ENCODE data around the gene BROX.
"Not testable (repeated sequence)": the region's sequence is repeated elsewhere in the genome, so short reads cannot be mapped to it uniquely, and the experiment has no call there.

- not testable (repeated sequence) for TF ChIP-seq SUZ12 (IDR thresholded peaks at IDR 0.05); ZNF384 (IDR thresholded peaks at IDR 0.05); PKNOX1 (IDR thresholded peaks at IDR 0.05); BHLHE40 (IDR thresholded peaks at IDR 0.05; ENCODE audit: borderline replicate concordance); SP1 (IDR thresholded peaks at IDR 0.05); HDGF (IDR thresholded peaks at IDR 0.05; ENCODE audit: borderline replicate concordance); ELF4 (IDR thresholded peaks at IDR 0.05); LEF1 (IDR thresholded peaks at IDR 0.05; ENCODE audit: borderline replicate concordance); L3MBTL2 (conservative IDR thresholded peaks at IDR 0.05)
These were observed 43.3 kb upstream of the BROX start for GRCh38 chr1:222669107-222669506.
